ENCODE data around the gene DAZL. TPM values are rescaled to one million over a fixed set of nuclear protein-coding genes. Genes with fewer than 3 reads are reported as not detected.

Gene DAZL
- total RNA-seq, 2 donors from 2014 or later = not detected

- Mint-ChIP-seq H3K27me3 (peaks cover 0 to 2% of the 10 kb centered on the region in 2 donors), H3K36me3 (no peaks in the 10 kb centered on the region), H3K27ac (no peak overlapping the region), H3K4me3 (no peak overlapping the region), H3K4me1 (ENCODE audit: low read depth in 2 of 2) (no peaks in the 10 kb centered on the region), H3K9me3 (no peaks in the 10 kb centered on the region)
- ATAC-seq (no peak), DNase-seq (ENCODE audit: low spot score) (no peak)
Measured at GRCh38 chr3:16584880-16585279, 20.3 kb downstream of the DAZL start.

GRCh38 chr3:16583551-16583950 lies 21.7 kb downstream of the DAZL start:
- Mint-ChIP-seq H3K27me3 (peaks cover 4 to 5% of the 10 kb centered on the region in 2 donors), H3K27ac (no peak overlapping the region), H3K4me1 (ENCODE audit: low read depth in 2 of 2) (no peaks in the 10 kb centered on the region), H3K4me3 (no peak overlapping the region), H3K36me3 (no peaks in the 10 kb centered on the region), H3K9me3 (no peaks in the 10 kb centered on the region)
- DNase-seq (ENCODE audit: low spot score) = no peak
- no peak for ATAC-seq

GRCh38 chr3:16570113-16570512 lies 35.1 kb downstream of the DAZL start:
- Mint-ChIP-seq H3K4me3 (no peak overlapping the region), H3K27me3 (peaks cover 10 to 24% of the 10 kb centered on the region in 2 donors), H3K4me1 (ENCODE audit: low read depth in 2 of 2) (no peaks in the 10 kb centered on the region), H3K36me3 (no peaks in the 10 kb centered on the region), H3K27ac (no peak overlapping the region), H3K9me3 (no peaks in the 10 kb centered on the region)
- ATAC-seq (no peak), DNase-seq (ENCODE audit: low spot score) (no peak)

GRCh38 chr3:16568532-16568931 lies 36.7 kb downstream of the DAZL start:
- no peaks in the 10 kb centered on the region for H3K9me3 Mint-ChIP-seq
- no peak for ATAC-seq

GRCh38 chr3:16568115-16568514 lies 37.1 kb downstream of the DAZL start:
- ATAC-seq (no peak), DNase-seq (ENCODE audit: low spot score) (no peak)
- no peaks in the 10 kb centered on the region for H3K9me3 Mint-ChIP-seq
- no peak overlapping the region for H3K27ac Mint-ChIP-seq
- no peaks in the 10 kb centered on the region for H3K36me3 Mint-ChIP-seq
- no peak overlapping the region for H3K4me3 Mint-ChIP-seq
- H3K4me1 Mint-ChIP-seq (ENCODE audit: low read depth in 2 of 2) = no peaks in the 10 kb centered on the region
- H3K27me3 Mint-ChIP-seq = peaks cover 18 to 22% of the 10 kb centered on the region in 2 donors

More at GRCh38 chr3:16568532-16568931, 36.7 kb downstream of the DAZL start:
- Mint-ChIP-seq H3K36me3 (no peaks in the 10 kb centered on the region), H3K27ac (no peak overlapping the region), H3K4me3 (no peak overlapping the region), H3K4me1 (ENCODE audit: low read depth in 2 of 2) (no peaks in the 10 kb centered on the region), H3K27me3 (peaks cover 18 to 24% of the 10 kb centered on the region in 2 donors)
- no peak for DNase-seq (ENCODE audit: low spot score)

GRCh38 chr3:16559653-16560365 lies 45.4 kb downstream of the DAZL start:
- H3K4me3 Mint-ChIP-seq = no peak overlapping the region
- ATAC-seq = no peak
- peaks cover 7 to 15% of the 10 kb centered on the region in 2 donors for H3K27me3 Mint-ChIP-seq
- peaks cover 3 to 6% of the 10 kb centered on the region in 2 donors for H3K4me1 Mint-ChIP-seq (ENCODE audit: low read depth in 2 of 2)
- no peaks in the 10 kb centered on the region for H3K9me3 Mint-ChIP-seq
- H3K27ac Mint-ChIP-seq = no peak overlapping the region
- no peaks in the 10 kb centered on the region for H3K36me3 Mint-ChIP-seq
- DNase-seq (ENCODE audit: low spot score) = no peak

- DNase-seq (ENCODE audit: low spot score) (no peak), ATAC-seq (no peak)
- H3K4me1 Mint-ChIP-seq (ENCODE audit: low read depth in 2 of 2) = peaks cover 18 to 25% of the 10 kb centered on the region in 2 donors
- no peaks in the 10 kb centered on the region for H3K36me3 Mint-ChIP-seq
- no peaks in the 10 kb centered on the region for H3K9me3 Mint-ChIP-seq
- H3K4me3 Mint-ChIP-seq = no peak overlapping the region
- H3K27me3 Mint-ChIP-seq = peaks cover 11 to 15% of the 10 kb centered on the region in 2 donors
- peak overlapping the region in 1 of 2 donors; percentile 17 for H3K27ac Mint-ChIP-seq
Measured at GRCh38 chr3:16554126-16554525, 51.1 kb downstream of the DAZL start.

GRCh38 chr3:16552757-16553156 lies 52.5 kb downstream of the DAZL start:
- H3K36me3 Mint-ChIP-seq = peaks cover 3% of the 10 kb centered on the region
- no peak for DNase-seq (ENCODE audit: low spot score)
- peaks cover 8% of the 10 kb centered on the region in 2 donors for H3K27me3 Mint-ChIP-seq
- H3K27ac Mint-ChIP-seq = no peak overlapping the region
- H3K4me1 Mint-ChIP-seq (ENCODE audit: low read depth in 2 of 2) = peaks cover 22 to 32% of the 10 kb centered on the region in 2 donors
- no peak for ATAC-seq
- no peak overlapping the region for H3K4me3 Mint-ChIP-seq
- H3K9me3 Mint-ChIP-seq = no peaks in the 10 kb centered on the region

GRCh38 chr3:16551342-16551976 lies 53.8 kb downstream of the DAZL start:
- Mint-ChIP-seq H3K4me1 (ENCODE audit: low read depth in 2 of 2) (peaks cover 35 to 45% of the 10 kb centered on the region in 2 donors), H3K36me3 (peaks cover 4% of the 10 kb centered on the region), H3K27ac (peak overlapping the region; percentile 80 to 97), H3K9me3 (no peaks in the 10 kb centered on the region), H3K27me3 (peaks cover 7 to 8% of the 10 kb centered on the region in 2 donors), H3K4me3 (peak overlapping the region; percentile 11)
- no peak for ATAC-seq
- DNase-seq (ENCODE audit: low spot score) = no peak

GRCh38 chr3:16550676-16551341 lies 54.4 kb downstream of the DAZL start:
- Mint-ChIP-seq H3K9me3 (no peaks in the 10 kb centered on the region), H3K36me3 (peaks cover 4% of the 10 kb centered on the region), H3K4me3 (peak overlapping the region; percentile 11), H3K4me1 (ENCODE audit: low read depth in 2 of 2) (peaks cover 40 to 50% of the 10 kb centered on the region in 2 donors), H3K27ac (peak overlapping the region; percentile 80 to 97), H3K27me3 (peaks cover 7 to 8% of the 10 kb centered on the region in 2 donors)
- DNase-seq (ENCODE audit: low spot score) (peak; percentile 82), ATAC-seq (peak; percentile 92 to 93)

- H3K36me3 Mint-ChIP-seq = peaks cover 4% of the 10 kb centered on the region
Measured at GRCh38 chr3:16550305-16550675, 54.9 kb downstream of the DAZL start.

GRCh38 chr3:16548721-16549120 lies 56.5 kb downstream of the DAZL start:
- peaks cover 7 to 8% of the 10 kb centered on the region in 2 donors for H3K27me3 Mint-ChIP-seq
- H3K4me3 Mint-ChIP-seq = peak overlapping the region; percentile 12
- DNase-seq (ENCODE audit: low spot score) (no peak), ATAC-seq (no peak)
- peak overlapping the region; percentile 72 to 86 for H3K27ac Mint-ChIP-seq
- H3K9me3 Mint-ChIP-seq = no peaks in the 10 kb centered on the region
- peaks cover 4% of the 10 kb centered on the region for H3K36me3 Mint-ChIP-seq
- peaks cover 60 to 71% of the 10 kb centered on the region in 2 donors for H3K4me1 Mint-ChIP-seq (ENCODE audit: low read depth in 2 of 2)

More at GRCh38 chr3:16550305-16550675, 54.9 kb downstream of the DAZL start:
- H3K27ac Mint-ChIP-seq = peak overlapping the region; percentile 80 to 97
- H3K27me3 Mint-ChIP-seq = peaks cover 7 to 8% of the 10 kb centered on the region in 2 donors
- DNase-seq (ENCODE audit: low spot score) (no peak), ATAC-seq (no peak)
- no peaks in the 10 kb centered on the region for H3K9me3 Mint-ChIP-seq
- H3K4me3 Mint-ChIP-seq = peak overlapping the region; percentile 11
- peaks cover 45 to 56% of the 10 kb centered on the region in 2 donors for H3K4me1 Mint-ChIP-seq (ENCODE audit: low read depth in 2 of 2)

GRCh38 chr3:16547561-16548357 lies 57.5 kb downstream of the DAZL start:
- peaks cover 6 to 7% of the 10 kb centered on the region in 2 donors for H3K27me3 Mint-ChIP-seq
- H3K27ac Mint-ChIP-seq = peak overlapping the region; percentile 72 to 86
- peaks cover 4% of the 10 kb centered on the region for H3K36me3 Mint-ChIP-seq
- H3K4me1 Mint-ChIP-seq (ENCODE audit: low read depth in 2 of 2) = peaks cover 65 to 78% of the 10 kb centered on the region in 2 donors
- H3K4me3 Mint-ChIP-seq = peak overlapping the region; percentile 64
- H3K9me3 Mint-ChIP-seq = no peaks in the 10 kb centered on the region
- ATAC-seq (no peak), DNase-seq (ENCODE audit: low spot score) (no peak)

Data from natural killer cell treated with Interleukin-12 subunit alpha and Interleukin-12 subunit beta and Interleukin-15 and Interleukin-18, amount 100 ng/mL, for 72 hours (primary cell).